PFSK-1 (cell line): ENCODE measurements around the gene GGT6.

Source experiments
- POLR2AphosphoS5 ChIP-seq: IDR thresholded peaks from 2 replicates; pipeline ENCODE4 v1.6.1; 2012; ENCODE audit warnings: low read depth, mild to moderate bottlenecking, control low read depth, low read length, moderate library complexity
- SIN3A ChIP-seq: IDR thresholded peaks from 2 replicates; pipeline ENCODE4 v1.6.1; 2012; ENCODE audit warnings: mild to moderate bottlenecking, low read length, moderate library complexity, borderline replicate concordance; ENCODE audit not compliant: insufficient read depth
- TAF1 ChIP-seq: IDR thresholded peaks from 2 replicates; pipeline ENCODE4 v1.6.1; 2012; ENCODE audit warnings: low read length, control low read depth, borderline replicate concordance; ENCODE audit not compliant: insufficient read depth

DNA sequence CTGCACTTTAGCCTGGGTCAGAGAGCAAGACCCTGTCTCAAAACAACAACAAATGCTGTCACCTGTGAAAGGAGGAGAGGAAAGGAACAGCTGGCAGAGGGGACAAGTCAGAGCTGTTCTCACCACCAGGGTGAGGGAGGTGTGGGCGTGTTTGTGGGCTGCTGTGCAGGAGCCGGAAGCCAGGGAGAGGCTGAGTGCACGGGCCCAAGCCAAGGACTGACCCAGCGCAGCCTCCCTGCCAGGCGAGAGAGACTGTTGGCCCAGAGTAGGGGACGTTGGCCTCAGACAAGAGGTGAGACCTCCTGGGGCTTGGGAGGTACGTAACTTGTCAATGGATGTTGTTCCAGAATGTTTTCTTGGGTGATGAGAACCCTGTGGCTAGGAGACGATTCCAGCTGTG is 51.0 kb downstream of the GGT6 start:
- TF ChIP-seq POLR2AphosphoS5: no peak
- no peak for TF ChIP-seq TAF1
- TF ChIP-seq SIN3A: no peak
